WTC11 (cell line): ENCODE results near the gene YES1. TPM values are rescaled to one million over a fixed set of nuclear protein-coding genes. Genes with fewer than 3 reads are reported as not detected.

Experiments used
- ATAC-seq: fragments of 200-7000 bp; cut with Tn5 transposase; 2 replicates; pipeline ENCODE4 v1.10.0; 2021; ENCODE audit warnings: mild to moderate bottlenecking, moderate library complexity
- CTCF ChIA-PET: fragments of 300-600 bp; sonication (Branson Sonifier 250); formaldehyde crosslinking; loops from one replicate; lab custom pipeline; 2021; ENCODE audit warnings: antibody characterized with exemption; lab: Charles Lee
- POLR2A ChIA-PET: fragments of 350-600 bp; sonication (Branson Sonifier 250); formaldehyde crosslinking; loops from one replicate; lab custom pipeline; 2021; ENCODE audit warnings: antibody characterized with exemption; lab: Charles Lee
- DNase-seq: peaks from one replicate; pipeline ENCODE4 v3.0.0; 2021; ENCODE audit warnings: low spot score
- H3K27ac Mint-ChIP-seq: 2 replicates; pipeline ENCODE4 v1.8.0; 2021; ENCODE audit warnings: mixed read lengths
- H3K27me3 Mint-ChIP-seq: 2 replicates; pipeline ENCODE4 v1.8.0; 2021; ENCODE audit warnings: low read depth, mild to moderate bottlenecking, moderate library complexity, mixed read lengths
- H3K36me3 Mint-ChIP-seq: 2 replicates; pipeline ENCODE4 v1.8.0; 2021; ENCODE audit warnings: mixed read lengths
- H3K4me1 Mint-ChIP-seq: 2 replicates; pipeline ENCODE4 v1.8.0; 2022; ENCODE audit warnings: mixed read lengths
- H3K4me3 Mint-ChIP-seq: 2 replicates; pipeline ENCODE4 v1.8.0; 2021; ENCODE audit warnings: mild to moderate bottlenecking, moderate library complexity, mixed read lengths
- H3K9me3 Mint-ChIP-seq: 2 replicates; pipeline ENCODE4 v1.8.0; 2021; ENCODE audit warnings: mixed read lengths
- ATF6 ChIP-seq: sonication (generic); formaldehyde crosslinking; IDR thresholded peaks from 2 replicates; pipeline ENCODE4 v1.8.1; 2023; ENCODE audit warnings: mild to moderate bottlenecking, missing genetic modification reagents
- CREM ChIP-seq: sonication (generic); formaldehyde crosslinking; IDR thresholded peaks from 2 replicates; pipeline ENCODE4 v1.8.1; 2022; ENCODE audit warnings: mild to moderate bottlenecking, missing genetic modification reagents, moderate library complexity
- CTCF ChIP-seq: fragments of 200-600 bp; IDR thresholded peaks from 2 replicates; pipeline ENCODE4 v1.8.0; 2022; ENCODE audit warnings: antibody characterized with exemption
- ELF4 ChIP-seq: sonication (generic); formaldehyde crosslinking; IDR thresholded peaks from 2 replicates; pipeline ENCODE4 v1.8.1; 2022; ENCODE audit warnings: low read depth, mild to moderate bottlenecking, moderate library complexity, missing genetic modification reagents
- EMX1 ChIP-seq: fragments of 250-450 bp; sonication (Bioruptor Pico); IDR thresholded peaks from 2 replicates; pipeline ENCODE4 v1.8.0; 2021; ENCODE audit warnings: mild to moderate bottlenecking
- GABPB1 ChIP-seq: sonication (generic); formaldehyde crosslinking; IDR thresholded peaks from 2 replicates; pipeline ENCODE4 v1.8.1; 2023; ENCODE audit warnings: mild to moderate bottlenecking, missing genetic modification reagents
- GTF2I ChIP-seq: fragments of 250-450 bp; sonication (Bioruptor Pico); conservative IDR thresholded peaks from 2 replicates; pipeline ENCODE4 v1.4.0; 2021; ENCODE audit warnings: mild to moderate bottlenecking
- NFYB ChIP-seq: sonication (generic); formaldehyde crosslinking; conservative IDR thresholded peaks from 2 replicates; pipeline ENCODE4 v1.8.0; 2022; ENCODE audit warnings: low read depth, missing genetic modification reagents
- NR2C2 ChIP-seq: sonication (generic); formaldehyde crosslinking; IDR thresholded peaks from 2 replicates; pipeline ENCODE4 v1.8.0; 2022; ENCODE audit warnings: mild to moderate bottlenecking, missing genetic modification reagents
- NR3C1 ChIP-seq: sonication (generic); formaldehyde crosslinking; conservative IDR thresholded peaks from 2 replicates; pipeline ENCODE4 v1.8.1; 2023; ENCODE audit warnings: low read depth, mild to moderate bottlenecking, missing genetic modification reagents
- PRDM15 ChIP-seq: sonication (generic); formaldehyde crosslinking; IDR thresholded peaks from 2 replicates; pipeline ENCODE4 v1.8.0; 2022; ENCODE audit warnings: missing genetic modification reagents
- SMAD4 ChIP-seq: sonication (generic); formaldehyde crosslinking; IDR thresholded peaks from 2 replicates; pipeline ENCODE4 v1.8.0; 2022; ENCODE audit warnings: mild to moderate bottlenecking, missing genetic modification reagents
- SOX15 ChIP-seq: fragments of 250-450 bp; sonication (Bioruptor Pico); IDR thresholded peaks from 2 replicates; pipeline ENCODE4 v1.9.0; 2021; ENCODE audit warnings: mild to moderate bottlenecking
- ZBTB43 ChIP-seq: sonication (generic); formaldehyde crosslinking; IDR thresholded peaks from 2 replicates; pipeline ENCODE4 v1.8.1; 2023; ENCODE audit warnings: mild to moderate bottlenecking, missing genetic modification reagents
- ZNF121 ChIP-seq: sonication (generic); formaldehyde crosslinking; IDR thresholded peaks from 2 replicates; pipeline ENCODE4 v1.8.0; 2023; ENCODE audit warnings: missing genetic modification reagents
- ZNF138 ChIP-seq: sonication (generic); formaldehyde crosslinking; conservative IDR thresholded peaks from 2 replicates; pipeline ENCODE4 v1.8.1; 2022; ENCODE audit warnings: mild to moderate bottlenecking, moderate library complexity, missing genetic modification reagents
- ZNF396 ChIP-seq: fragments of 250-450 bp; sonication (Bioruptor Pico); IDR thresholded peaks from 2 replicates; pipeline ENCODE4 v1.8.0; 2021; ENCODE audit warnings: mild to moderate bottlenecking, moderate library complexity, borderline replicate concordance
- ZNF671 ChIP-seq: fragments of 250-450 bp; sonication (Bioruptor Pico); IDR thresholded peaks from 2 replicates; pipeline ENCODE4 v1.8.0; 2021; ENCODE audit warnings: mild to moderate bottlenecking
- total RNA-seq: library from RNA; stranded (reverse); gene quantifications from 3 replicates; pipeline ENCODE4 v1.2.3, GENCODE V29; 2021

The YES1 gene
- total RNA-seq, 1 experiment from 2014 or later, result 113 TPM

GRCh38 chr18:784470-785172 lies 27.4 kb downstream of the YES1 start (continued):
- TF ChIP-seq ZBTB43, result no peak
- TF ChIP-seq ATF6, result no peak
- no peak for TF ChIP-seq GABPB1
- no peak for TF ChIP-seq NFYB
- TF ChIP-seq ELF4 (CRISPR knock-in tag), result no peak
- TF ChIP-seq, all 79 proteins: peak for 0

- Mint-ChIP-seq H3K9me3 (no peaks in the 10 kb centered on the region), H3K27ac (no peak overlapping the region), H3K4me1 (peaks cover 26% of the 10 kb centered on the region), H3K4me3 (no peak overlapping the region)
- DNase-seq (no peak), ATAC-seq (peak; percentile 16; the same call in 1 of the 2 replicates)
- ChIA-PET CTCF (no interaction called here), POLR2A (interaction anchor here (0.7 kb wide), 1 partner anchor 25 kb away, joined by 4 read pairs; no protein-coding TSS in a partner anchor)
- TF ChIP-seq NR3C1 (CRISPR knock-in tag) (no peak), ZNF671 (CRISPR knock-in tag) (no peak), SOX15 (CRISPR knock-in tag) (no peak), GABPB1 (no peak), ZNF121 (no peak), ZNF138 (CRISPR knock-in tag) (no peak), GTF2I (CRISPR knock-in tag) (no peak), CTCF (no peak), EMX1 (CRISPR knock-in tag) (no peak), ZNF396 (no peak), CREM (CRISPR knock-in tag) (no peak), NR2C2 (no peak), SMAD4 (CRISPR knock-in tag) (no peak), PRDM15 (CRISPR knock-in tag) (no peak), ELF4 (CRISPR knock-in tag) (no peak)
- TF ChIP-seq, all 79 proteins: peak for 0
- Mint-ChIP-seq H3K27me3 (no peaks in the 10 kb centered on the region), H3K36me3 (no peaks in the 10 kb centered on the region)
Measured at GRCh38 chr18:778194-778927, 33.7 kb downstream of the YES1 start.
